GM10266 (cell line): ENCODE results near the gene CROCC2.

Experiments
- DNase-seq: peaks from one replicate; pipeline ENCODE4 v3.0.0; 2012; ENCODE audit errors: extremely low spot score
- CTCF ChIP-seq: IDR thresholded peaks from 2 replicates; pipeline ENCODE4 v1.5.1; 2012; ENCODE audit warnings: mild to moderate bottlenecking, low read depth; ENCODE audit not compliant: control insufficient read depth, insufficient read depth; ENCODE audit errors: missing control alignments

The CROCC2 gene

GRCh38 chr2:240954436-240955305, 48.5 kb downstream of the CROCC2 start:
- TF ChIP-seq CTCF, result no peak
- no peak for DNase-seq

- DNase-seq, result no peak
- no peak for TF ChIP-seq CTCF
Measured at GRCh38 chr2:240955306-240956170, 49.4 kb downstream of the CROCC2 start.

- no peak for TF ChIP-seq CTCF
- DNase-seq, result no peak
Measured at GRCh38 chr2:240956171-240956934, 50.2 kb downstream of the CROCC2 start.

- no peak for DNase-seq
- no peak for TF ChIP-seq CTCF
Measured at GRCh38 chr2:240956935-240957655, 51.0 kb downstream of the CROCC2 start.

- TF ChIP-seq CTCF, result no peak
- DNase-seq, result no peak
Measured at GRCh38 chr2:240957656-240958365, 51.7 kb downstream of the CROCC2 start.
